ENCODE data around the gene TMPRSS3. TPM values are rescaled to one million over a fixed set of nuclear protein-coding genes. Genes with fewer than 3 reads are reported as not detected.
"Not testable (repeated sequence)": the region's sequence is repeated elsewhere in the genome, so short reads cannot be mapped to it uniquely, and the experiment has no call there.

TMPRSS3 gene
- total and polyA plus RNA-seq, 8 donors: 3.1 to 11.6 (median 7.9) TPM

- intact Hi-C loops (cut with DNase I): no loop called here
These were observed 15.5 kb upstream of the TMPRSS3 start for GRCh38 chr21:42411197-42411869.

GRCh38 chr21:42409366-42409765, 13.5 kb upstream of the TMPRSS3 start:
- Histone ChIP-seq H3K9me3 (no peaks in the 10 kb centered on the region), H3K27me3 (no peaks in the 10 kb centered on the region), H3K4me3 (no peak overlapping the region), H3K36me3 (no peaks in the 10 kb centered on the region), H3K27ac (no peak overlapping the region), H3K4me1 (no peaks in the 10 kb centered on the region)
- no peak for TF ChIP-seq CTCF (IDR thresholded peaks at IDR 0.05)
- 74 to 87% methylated on average over 7 of the region's 7 CpGs for WGBS, 2 donors
- no peak for DNase-seq
- ATAC-seq: no peak
- FAIRE-seq: no peak
- intact Hi-C loops (cut with DNase I): no loop called here

More at GRCh38 chr21:42411197-42411869, 15.5 kb upstream of the TMPRSS3 start:
- H3K4me1 ChIP-seq: no peaks in the 10 kb centered on the region
- no peak for DNase-seq
- FAIRE-seq: no peak
- H3K36me3 ChIP-seq: no peaks in the 10 kb centered on the region
- no peak for TF ChIP-seq CTCF (IDR thresholded peaks at IDR 0.05)
- no peaks in the 10 kb centered on the region for H3K27me3 ChIP-seq
- H3K27ac ChIP-seq: no peak overlapping the region
- H3K4me3 ChIP-seq: no peak overlapping the region
- H3K9me3 ChIP-seq: no peaks in the 10 kb centered on the region
- ATAC-seq: no peak
- 55 to 62% methylated on average over 7 of the region's 7 CpGs for WGBS, 2 donors

- intact Hi-C loops (cut with DNase I); DNase-seq; ATAC-seq; H3K9me3 ChIP-seq; H3K36me3 ChIP-seq; H3K4me1 ChIP-seq; H3K4me3 ChIP-seq; H3K27me3 ChIP-seq; H3K27ac ChIP-seq; FAIRE-seq: not testable (repeated sequence)
- 69 to 83% methylated on average over 5 of the region's 5 CpGs for WGBS, 2 donors
These were observed 12.9 kb upstream of the TMPRSS3 start for GRCh38 chr21:42408718-42409117.

GRCh38 chr21:42407476-42407875, 11.6 kb upstream of the TMPRSS3 start:
- Histone ChIP-seq H3K36me3 (no peaks in the 10 kb centered on the region), H3K27me3 (no peaks in the 10 kb centered on the region), H3K27ac (no peak overlapping the region), H3K4me3 (no peak overlapping the region), H3K9me3 (no peaks in the 10 kb centered on the region), H3K4me1 (no peaks in the 10 kb centered on the region)
- FAIRE-seq (no peak), ATAC-seq (no peak), DNase-seq (no peak)
- WGBS, 2 donors: 77 to 83% methylated on average over 5 of the region's 5 CpGs
- intact Hi-C loops (cut with DNase I): no loop called here
- no peak for TF ChIP-seq CTCF (IDR thresholded peaks at IDR 0.05)

- Histone ChIP-seq H3K4me3 (no peak overlapping the region), H3K36me3 (no peaks in the 10 kb centered on the region), H3K27ac (no peak overlapping the region), H3K4me1 (no peaks in the 10 kb centered on the region), H3K9me3 (no peaks in the 10 kb centered on the region), H3K27me3 (no peaks in the 10 kb centered on the region)
- FAIRE-seq: no peak
- 58 to 80% methylated on average over 7 of the region's 7 CpGs for WGBS, 2 donors
- no peak for DNase-seq
- intact Hi-C loops (cut with DNase I): no loop called here
- no peak for TF ChIP-seq CTCF (IDR thresholded peaks at IDR 0.05)
- no peak for ATAC-seq
These were observed 11.0 kb upstream of the TMPRSS3 start for GRCh38 chr21:42406866-42407265.
